RWPE2 (cell line): ENCODE measurements around the gene LYPD8.

Source experiments
- ATAC-seq: fragments of 200-7000 bp; cut with Tn5 transposase; 3 replicates; pipeline ENCODE4 v1.9.1; 2021; ENCODE audit warnings: low read depth
- DNase-seq: peaks from one replicate; pipeline ENCODE4 v3.0.0-alpha.2; 2020; ENCODE audit warnings: low spot score
- H3K27ac ChIP-seq: fragments of 450-650 bp; 2 replicates; pipeline ENCODE4 v1.5.1; 2017; ENCODE audit warnings: mild to moderate bottlenecking; ENCODE audit not compliant: poor library complexity, severe bottlenecking
- H3K27me3 ChIP-seq: fragments of 250-450 bp; sonication (Bioruptor Pico); 2 replicates; pipeline ENCODE4 v1.5.1; 2021; ENCODE audit warnings: mild to moderate bottlenecking, moderate library complexity; ENCODE audit not compliant: insufficient read depth, poor library complexity, severe bottlenecking
- H3K36me3 ChIP-seq: fragments of 250-450 bp; sonication (Bioruptor Pico); 2 replicates; pipeline ENCODE4 v1.5.1; 2020; ENCODE audit warnings: low read depth, mild to moderate bottlenecking, moderate library complexity
- H3K4me1 ChIP-seq: fragments of 250-450 bp; sonication (Bioruptor Pico); 2 replicates; pipeline ENCODE4 v1.5.1; 2021; ENCODE audit warnings: mild to moderate bottlenecking, moderate library complexity; ENCODE audit not compliant: insufficient read depth, poor library complexity, severe bottlenecking
- H3K4me3 ChIP-seq: fragments of 250-450 bp; sonication (Bioruptor Pico); 2 replicates; pipeline ENCODE4 v1.5.1; 2021; ENCODE audit warnings: mild to moderate bottlenecking, moderate library complexity; ENCODE audit not compliant: severe bottlenecking
- H3K9me3 ChIP-seq: fragments of 250-450 bp; sonication (Bioruptor Pico); 2 replicates; pipeline ENCODE4 v1.5.1; 2021; ENCODE audit warnings: mild to moderate bottlenecking, moderate library complexity; ENCODE audit not compliant: severe bottlenecking
- TF ChIP-seq, protein P1 (sequence below): fragments of 450-650 bp; IDR thresholded peaks from one replicate; pipeline ENCODE4 v1.5.1; 2017; ENCODE audit warnings: mild to moderate bottlenecking, moderate library complexity; ENCODE audit not compliant: poor library complexity, severe bottlenecking

Gene LYPD8

DNA sequence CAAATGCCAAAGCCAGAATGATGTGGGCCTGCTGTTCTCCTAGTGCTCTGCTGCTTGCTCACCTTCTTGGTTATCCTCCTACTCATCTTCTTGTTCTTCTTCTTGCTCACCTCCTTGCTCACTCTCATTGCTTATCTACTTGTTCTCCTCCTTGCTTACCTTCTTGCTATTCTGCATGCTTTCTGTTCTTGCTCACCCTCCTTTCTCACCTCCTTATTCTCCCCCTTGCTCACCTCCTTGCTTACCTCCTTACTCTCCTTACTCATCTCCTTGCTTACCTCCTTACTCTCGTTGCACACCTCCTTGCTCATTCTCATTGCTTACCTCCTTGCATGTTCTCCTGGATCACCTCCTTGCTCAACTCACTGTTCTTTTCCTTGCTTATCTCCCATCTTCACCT lies 52.8 kb downstream of the LYPD8 start, which contains the start of gene OR14I1:
TSS of gene OR14I1 (minus strand) at position 53 of the 400 bp plus-strand sequence.
- no peak for DNase-seq
- Histone ChIP-seq H3K4me3 (no peak within 1 kb of the TSS), H3K36me3 (no peaks in the 10 kb centered on the region), H3K27me3 (no peaks in the 10 kb centered on the region), H3K27ac (no peak within 1 kb of the TSS), H3K4me1 (no peaks in the 10 kb centered on the region), H3K9me3 (no peaks in the 10 kb centered on the region)
- ATAC-seq = no peak
- TF ChIP-seq, protein P1, sequence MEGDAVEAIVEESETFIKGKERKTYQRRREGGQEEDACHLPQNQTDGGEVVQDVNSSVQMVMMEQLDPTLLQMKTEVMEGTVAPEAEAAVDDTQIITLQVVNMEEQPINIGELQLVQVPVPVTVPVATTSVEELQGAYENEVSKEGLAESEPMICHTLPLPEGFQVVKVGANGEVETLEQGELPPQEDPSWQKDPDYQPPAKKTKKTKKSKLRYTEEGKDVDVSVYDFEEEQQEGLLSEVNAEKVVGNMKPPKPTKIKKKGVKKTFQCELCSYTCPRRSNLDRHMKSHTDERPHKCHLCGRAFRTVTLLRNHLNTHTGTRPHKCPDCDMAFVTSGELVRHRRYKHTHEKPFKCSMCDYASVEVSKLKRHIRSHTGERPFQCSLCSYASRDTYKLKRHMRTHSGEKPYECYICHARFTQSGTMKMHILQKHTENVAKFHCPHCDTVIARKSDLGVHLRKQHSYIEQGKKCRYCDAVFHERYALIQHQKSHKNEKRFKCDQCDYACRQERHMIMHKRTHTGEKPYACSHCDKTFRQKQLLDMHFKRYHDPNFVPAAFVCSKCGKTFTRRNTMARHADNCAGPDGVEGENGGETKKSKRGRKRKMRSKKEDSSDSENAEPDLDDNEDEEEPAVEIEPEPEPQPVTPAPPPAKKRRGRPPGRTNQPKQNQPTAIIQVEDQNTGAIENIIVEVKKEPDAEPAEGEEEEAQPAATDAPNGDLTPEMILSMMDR = no peak

DNA sequence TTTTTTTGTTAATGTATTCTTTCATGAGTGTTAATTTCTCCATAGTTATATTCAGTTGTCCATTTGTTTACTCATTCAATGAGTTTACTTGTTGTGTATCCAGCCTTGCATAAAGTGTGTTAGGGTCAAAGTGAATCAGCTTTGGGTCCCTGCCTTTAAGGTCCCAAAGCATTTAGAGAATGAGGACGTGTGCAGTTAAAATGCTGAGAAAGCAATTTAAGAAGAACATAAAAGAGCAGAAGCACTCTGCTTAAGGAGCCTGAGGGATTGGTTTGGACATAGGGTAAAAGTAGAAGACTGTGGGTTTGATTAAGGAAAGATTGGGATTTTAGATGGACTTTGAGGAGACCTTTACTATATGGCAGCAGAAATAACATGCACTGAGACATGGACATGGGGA lies 56.5 kb downstream of the LYPD8 start:
- H3K4me1 ChIP-seq = no peaks in the 10 kb centered on the region
- no peaks in the 10 kb centered on the region for H3K27me3 ChIP-seq
- no peak for DNase-seq
- H3K4me3 ChIP-seq = no peak overlapping the region
- H3K27ac ChIP-seq = no peak overlapping the region
- no peak for ATAC-seq
- H3K36me3 ChIP-seq = no peaks in the 10 kb centered on the region
- H3K9me3 ChIP-seq = no peaks in the 10 kb centered on the region
- TF ChIP-seq, protein P1 = no peak

DNA sequence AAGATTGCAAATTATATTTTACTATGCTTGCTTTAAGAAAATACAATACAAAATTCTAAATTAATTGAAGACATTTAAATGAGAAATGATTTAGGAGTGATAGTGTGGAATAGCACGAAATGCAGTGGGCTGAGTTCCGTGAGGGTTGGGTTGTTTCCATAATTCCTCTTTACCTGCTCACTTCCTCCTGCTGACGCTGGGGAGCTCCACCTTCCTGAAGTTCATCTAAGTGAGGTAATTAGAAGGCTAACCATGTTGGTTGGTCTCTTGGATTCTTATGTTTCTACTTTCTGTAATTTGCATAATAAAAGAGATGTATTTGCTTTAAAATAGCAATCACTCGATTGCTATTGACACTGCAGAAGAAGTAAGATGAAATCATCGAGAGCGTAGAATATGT lies 57.7 kb downstream of the LYPD8 start:
- Histone ChIP-seq H3K4me1 (no peaks in the 10 kb centered on the region), H3K27ac (no peak overlapping the region), H3K4me3 (no peak overlapping the region), H3K27me3 (no peaks in the 10 kb centered on the region), H3K36me3 (no peaks in the 10 kb centered on the region), H3K9me3 (no peaks in the 10 kb centered on the region)
- DNase-seq (no peak), ATAC-seq (no peak)
- TF ChIP-seq, protein P1 = no peak

DNA sequence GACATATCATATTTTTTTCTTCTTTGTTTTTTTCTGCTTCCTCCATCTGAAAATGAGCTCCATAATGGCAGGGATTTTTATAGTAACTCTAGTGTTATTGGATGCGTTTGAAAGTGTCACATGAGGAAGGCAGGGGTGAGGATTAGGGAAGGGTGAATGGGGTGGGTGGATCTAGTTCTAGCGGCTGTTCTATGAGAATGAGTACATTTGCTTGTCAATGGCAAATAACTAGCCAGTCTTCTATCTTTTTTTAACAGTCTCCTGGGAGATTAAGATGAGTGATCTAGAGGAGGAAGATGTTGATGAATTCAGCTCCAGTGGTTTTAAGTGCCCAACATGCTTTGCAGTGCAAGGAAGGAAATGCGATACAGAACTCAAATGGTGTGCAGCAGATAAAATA lies 58.8 kb downstream of the LYPD8 start:
- no peaks in the 10 kb centered on the region for H3K36me3 ChIP-seq
- no peak for DNase-seq
- H3K4me1 ChIP-seq = no peaks in the 10 kb centered on the region
- no peak overlapping the region for H3K4me3 ChIP-seq
- H3K27me3 ChIP-seq = no peaks in the 10 kb centered on the region
- H3K27ac ChIP-seq = no peak overlapping the region
- no peaks in the 10 kb centered on the region for H3K9me3 ChIP-seq
- no peak for ATAC-seq
- TF ChIP-seq, protein P1 = no peak

DNA sequence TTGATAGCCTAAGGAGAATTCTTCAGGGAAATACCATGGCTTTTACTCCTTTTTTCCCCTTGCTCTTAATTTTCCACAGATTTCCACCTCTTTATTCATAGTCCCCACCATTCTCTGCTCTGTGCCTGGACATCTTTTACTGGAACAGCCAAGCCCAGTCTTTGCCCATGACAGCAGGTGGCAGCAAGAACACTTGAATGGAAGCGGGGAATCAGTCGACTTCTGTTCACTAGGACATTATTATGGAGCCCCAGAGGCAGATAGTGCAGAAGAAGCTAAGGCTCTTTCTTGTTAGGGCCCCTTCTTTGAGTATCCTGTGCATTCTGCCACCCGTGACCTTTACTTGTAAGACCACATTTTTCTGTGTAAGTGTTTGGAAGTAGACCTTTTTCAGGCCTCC lies 59.3 kb downstream of the LYPD8 start:
- no peak for ATAC-seq
- H3K4me3 ChIP-seq = no peak overlapping the region
- DNase-seq = no peak
- no peaks in the 10 kb centered on the region for H3K36me3 ChIP-seq
- TF ChIP-seq, protein P1 = no peak
- H3K27ac ChIP-seq = no peak overlapping the region
- H3K9me3 ChIP-seq = no peaks in the 10 kb centered on the region
- no peaks in the 10 kb centered on the region for H3K27me3 ChIP-seq
- no peaks in the 10 kb centered on the region for H3K4me1 ChIP-seq
